Measurements from ENCODE around the gene FAM221B.

FAM221B gene

DNA sequence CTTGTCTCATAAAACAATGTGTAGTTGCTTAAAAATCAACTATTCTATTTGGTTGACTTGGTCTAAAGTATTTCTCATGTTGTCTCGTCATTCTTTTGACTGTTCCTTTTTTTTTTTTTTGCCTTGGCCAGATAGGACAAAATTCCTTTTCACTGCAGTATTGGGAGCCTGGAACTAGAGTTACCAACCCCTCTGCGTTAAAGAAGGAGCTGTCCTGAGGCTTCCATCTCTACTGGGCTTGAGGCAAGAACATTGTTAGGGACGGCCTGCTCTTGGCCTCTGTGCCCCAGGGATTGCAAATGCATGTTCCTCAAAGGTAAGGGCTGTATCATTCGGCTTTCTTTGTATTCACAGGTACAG is 38.5 kb downstream of the FAM221B start:
- DNase-seq: no peak

DNA sequence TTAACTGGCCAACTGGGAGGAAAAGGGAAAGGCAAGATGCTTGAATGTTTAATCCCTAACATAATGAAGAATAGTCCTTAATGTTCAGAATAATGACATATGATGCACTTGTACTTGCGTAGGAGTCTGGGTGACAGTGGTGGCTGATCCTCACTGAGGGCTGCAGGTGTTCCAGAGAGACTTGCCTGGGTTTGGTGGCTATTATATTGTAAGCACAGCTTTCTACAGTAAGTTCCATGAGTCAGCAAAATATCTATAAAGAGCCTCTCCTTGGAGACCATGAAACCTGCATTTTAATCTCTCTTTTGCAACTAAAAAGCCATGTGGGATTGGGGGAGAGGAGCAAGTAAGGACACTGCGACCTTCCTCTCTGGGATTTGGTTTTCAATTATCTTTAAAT is 39.0 kb downstream of the FAM221B start:
- no peak for DNase-seq

DNA sequence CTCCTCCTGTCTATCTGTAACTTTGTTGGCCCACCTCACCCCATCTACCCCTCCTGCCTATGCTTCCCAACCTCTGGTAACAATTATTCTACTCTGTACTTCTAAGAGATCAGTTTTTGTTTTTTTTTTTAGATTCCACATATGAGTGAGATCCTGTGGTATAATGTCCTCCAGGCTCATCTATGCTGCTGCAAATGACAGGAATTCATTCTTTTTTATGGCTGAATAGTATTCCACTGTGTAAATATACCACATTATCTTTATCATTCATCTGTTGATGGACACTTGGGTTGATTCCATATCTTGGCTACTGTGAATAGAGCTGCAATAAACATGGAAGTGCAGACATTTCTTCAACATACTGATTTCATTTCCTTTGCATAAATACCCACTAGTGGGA is 45.1 kb downstream of the FAM221B start:
- no peak for DNase-seq

DNA sequence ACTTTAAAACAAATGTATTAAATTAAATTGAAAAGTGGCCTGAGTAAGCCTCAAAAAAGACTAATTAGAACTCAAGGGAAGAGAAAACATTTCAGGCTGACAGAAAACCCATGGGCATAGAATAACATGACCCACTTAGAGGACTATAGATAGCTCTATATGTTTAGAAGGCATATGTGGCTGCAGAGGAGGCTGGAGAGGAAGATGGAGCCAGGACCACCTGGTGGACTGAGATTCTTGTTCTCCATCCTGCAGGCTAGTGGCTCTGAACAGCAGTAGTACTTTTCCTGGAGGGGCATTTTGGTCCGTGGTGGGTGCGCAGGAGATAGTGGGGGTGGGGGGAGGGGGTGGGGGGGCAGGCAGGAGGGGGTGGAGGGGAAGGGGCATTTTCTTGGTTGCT is 47.5 kb downstream of the FAM221B start:
- DNase-seq: no peak

DNA sequence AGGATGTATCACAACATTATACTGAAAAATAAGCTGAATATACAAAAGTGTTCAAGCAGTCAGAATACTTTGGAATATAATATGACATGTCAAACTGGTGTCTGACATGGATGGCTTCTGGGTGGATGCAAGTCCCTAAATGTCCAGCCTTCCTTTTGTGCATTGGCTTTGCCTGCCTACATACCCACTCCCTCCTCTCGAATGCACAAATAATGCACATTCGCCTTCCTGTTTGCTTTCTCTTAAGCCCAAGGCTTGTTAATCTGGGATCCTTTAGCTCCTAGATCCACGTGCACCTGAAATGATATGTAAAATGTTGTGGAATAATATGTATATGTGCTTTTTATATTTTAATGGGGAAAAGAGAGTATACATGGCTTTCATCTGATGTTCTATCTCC is 50.0 kb downstream of the FAM221B start:
- DNase-seq: no peak

DNA sequence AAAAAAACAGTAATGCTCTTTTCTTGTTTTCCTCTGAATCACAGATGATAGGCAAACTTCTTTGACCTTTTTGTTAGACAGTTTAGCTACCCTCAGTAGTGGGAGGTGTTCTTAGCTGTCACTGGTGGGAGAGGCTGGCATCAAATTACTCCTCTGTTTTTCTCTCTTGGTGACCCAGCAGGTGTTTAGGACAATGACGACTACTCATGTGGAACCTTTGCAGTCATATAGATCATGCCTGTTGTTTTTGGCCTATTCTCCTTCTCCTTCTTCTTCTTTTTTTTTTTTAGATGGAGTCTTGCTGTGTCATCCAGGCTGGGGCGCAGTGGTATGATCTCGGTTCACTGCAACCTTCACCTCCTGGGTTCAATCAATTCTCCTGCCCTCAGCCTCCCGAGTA is 52.5 kb downstream of the FAM221B start:
- no peak for DNase-seq

DNA sequence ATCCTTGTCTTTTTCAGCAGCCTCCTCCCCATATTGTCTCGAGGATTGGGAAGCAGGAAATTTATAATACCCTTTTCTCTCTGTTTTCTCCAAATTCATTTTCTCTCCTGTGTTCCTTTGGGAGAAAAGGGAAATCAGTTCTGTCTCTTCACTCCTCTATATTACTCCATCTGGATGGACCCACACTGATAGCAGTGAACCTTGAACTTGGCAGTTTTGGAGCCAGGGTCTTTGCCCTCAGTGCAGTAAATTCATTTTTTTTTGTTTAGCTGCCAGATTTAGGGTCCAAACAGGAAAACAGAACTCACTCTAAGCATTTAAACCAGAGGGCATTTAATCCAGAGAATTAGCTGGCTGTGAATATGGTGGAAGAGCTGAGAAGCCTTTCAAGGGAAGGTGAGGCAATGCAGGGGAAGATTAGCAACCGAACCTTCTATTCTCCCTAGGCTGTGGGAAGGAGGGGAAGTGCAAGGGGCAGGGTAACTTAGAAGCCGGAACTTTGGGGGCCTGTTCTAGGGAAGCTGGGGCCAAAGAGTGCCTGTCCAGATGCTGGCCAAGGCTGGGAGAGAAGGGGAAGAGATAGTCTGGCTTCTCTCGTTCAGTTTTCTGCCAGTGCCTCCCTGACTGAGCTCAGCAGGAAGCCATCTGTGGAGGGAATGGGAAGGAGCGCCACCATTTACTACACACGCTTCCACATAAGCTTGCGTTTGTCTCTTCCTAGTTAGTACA is 53.5 kb downstream of the FAM221B start:
- no peak for DNase-seq

DNA sequence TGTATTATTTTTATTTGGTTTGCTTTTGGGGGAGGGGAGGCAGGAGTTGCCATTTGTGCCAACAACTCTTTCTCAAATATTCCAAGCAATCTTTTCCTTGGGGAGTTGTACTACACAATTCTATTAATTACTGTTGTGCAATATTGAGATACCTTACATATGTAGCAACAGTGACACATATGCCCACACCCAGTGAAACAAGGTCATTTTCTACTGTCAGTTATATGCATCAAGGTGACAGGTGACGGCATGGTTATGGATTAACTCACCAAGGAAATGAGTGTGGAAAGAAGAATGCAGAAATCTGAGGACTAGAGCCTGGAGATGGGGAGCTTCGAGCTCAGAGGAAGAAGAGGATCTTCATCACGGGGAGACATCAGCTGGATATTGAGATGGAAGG is 56.6 kb downstream of the FAM221B start:
- no peak for DNase-seq

DNA sequence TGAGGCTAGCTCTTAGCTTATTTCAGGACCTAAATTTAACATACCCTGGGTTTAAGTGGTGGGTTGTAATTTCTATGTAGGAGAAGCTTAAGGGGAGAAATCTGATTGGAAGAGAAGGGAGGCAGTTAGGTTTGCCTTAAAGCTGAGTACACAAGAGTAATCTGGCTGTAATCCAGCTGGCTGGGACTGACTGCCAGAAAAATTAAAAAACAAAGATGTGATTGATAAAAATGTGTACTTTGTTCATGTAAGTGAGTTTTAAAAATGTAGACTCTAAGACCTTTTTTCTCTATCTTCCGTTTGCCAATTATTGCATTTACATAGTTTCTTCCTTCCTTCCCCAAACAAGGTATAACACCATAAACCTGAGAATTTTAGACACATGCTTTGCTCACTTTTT is 57.0 kb downstream of the FAM221B start:
- no peak for DNase-seq

DNA sequence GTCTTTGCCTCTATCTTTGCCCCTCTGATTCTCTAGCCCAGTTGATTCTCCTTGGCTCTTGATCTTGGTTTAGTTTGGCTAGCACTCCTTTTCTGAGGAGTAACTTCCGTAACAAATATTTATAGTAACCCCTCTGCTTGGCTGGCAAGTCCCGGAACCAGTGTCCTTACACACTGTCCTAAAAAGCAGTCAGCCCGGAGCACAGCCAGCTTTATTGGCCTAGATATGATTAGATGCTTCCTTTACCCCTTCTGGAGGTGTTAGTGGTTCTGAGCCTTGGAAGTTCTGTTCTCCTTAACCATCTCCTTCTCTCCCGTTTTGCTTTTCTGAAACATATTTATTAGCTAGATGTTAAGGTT is 57.5 kb downstream of the FAM221B start:
- no peak for DNase-seq

DNA sequence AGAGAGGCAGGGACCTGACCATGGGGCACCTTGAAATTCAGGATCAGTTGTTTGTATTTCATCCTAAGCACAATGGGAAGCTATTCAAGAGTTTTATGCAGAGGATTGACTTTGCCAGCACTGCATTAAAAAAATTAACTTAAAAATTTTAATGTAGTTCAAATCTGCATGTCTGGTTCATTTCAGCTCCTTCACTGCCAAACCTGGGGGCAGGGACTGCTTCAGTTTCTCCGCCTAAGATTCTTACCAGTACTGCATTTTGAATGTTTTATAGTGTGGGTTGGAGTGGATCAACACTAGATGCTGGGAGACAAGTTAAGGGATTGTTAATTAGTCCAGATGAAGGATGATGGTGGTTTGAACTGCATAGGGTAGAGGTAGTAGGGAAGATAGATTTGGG is 58.8 kb downstream of the FAM221B start:
- DNase-seq: no peak

DNA sequence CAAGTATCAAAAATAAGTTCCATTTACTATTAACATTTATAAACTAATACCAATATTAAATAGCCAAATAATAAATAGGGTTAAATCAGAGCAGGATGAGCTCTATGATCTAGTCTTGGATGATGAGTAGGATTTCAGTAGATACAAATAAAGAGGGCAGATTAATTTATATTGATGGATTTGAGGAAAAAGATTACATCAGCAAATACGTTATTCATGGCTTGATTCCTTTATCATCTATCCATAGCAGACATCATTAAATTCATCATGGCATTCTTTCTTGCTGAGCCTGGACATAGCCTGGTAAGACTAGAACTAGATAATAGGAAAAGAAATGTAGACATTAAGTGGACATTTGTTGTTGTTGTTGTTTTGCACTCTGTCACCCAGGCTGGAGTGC is 61.1 kb downstream of the FAM221B start:
- no peak for DNase-seq

DNA sequence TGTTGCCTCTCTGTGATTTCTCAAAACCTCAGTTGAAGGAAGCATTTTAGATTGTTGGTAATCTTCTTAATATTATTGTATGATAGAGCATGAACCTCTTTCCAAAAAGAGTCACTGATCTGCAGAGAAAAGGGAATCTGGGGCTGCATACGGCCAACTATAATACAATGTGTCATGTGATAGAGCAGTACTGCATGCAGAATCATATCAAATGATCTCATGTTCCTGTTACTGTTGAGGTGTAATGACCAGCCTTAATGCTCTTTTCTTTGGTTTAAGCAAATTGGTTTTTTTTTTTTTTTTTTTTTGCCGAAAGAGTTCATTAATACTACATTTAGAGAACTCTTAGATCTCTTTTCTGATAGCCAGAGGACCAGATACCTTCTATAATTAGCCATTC is 61.5 kb downstream of the FAM221B start:
- DNase-seq: no peak

Measured in bone marrow (tissue), 2 donors.